Retina (tissue), 1 donor: ENCODE data around the gene ZFP36L1.
A peak's percentile ranks its signal among the peaks of the same experiment; 100 is the strongest.

Experiments
- DNase-seq: peaks from one replicate; pipeline ENCODE4 v3.0.0-alpha.2; 2016

Gene ZFP36L1

DNA sequence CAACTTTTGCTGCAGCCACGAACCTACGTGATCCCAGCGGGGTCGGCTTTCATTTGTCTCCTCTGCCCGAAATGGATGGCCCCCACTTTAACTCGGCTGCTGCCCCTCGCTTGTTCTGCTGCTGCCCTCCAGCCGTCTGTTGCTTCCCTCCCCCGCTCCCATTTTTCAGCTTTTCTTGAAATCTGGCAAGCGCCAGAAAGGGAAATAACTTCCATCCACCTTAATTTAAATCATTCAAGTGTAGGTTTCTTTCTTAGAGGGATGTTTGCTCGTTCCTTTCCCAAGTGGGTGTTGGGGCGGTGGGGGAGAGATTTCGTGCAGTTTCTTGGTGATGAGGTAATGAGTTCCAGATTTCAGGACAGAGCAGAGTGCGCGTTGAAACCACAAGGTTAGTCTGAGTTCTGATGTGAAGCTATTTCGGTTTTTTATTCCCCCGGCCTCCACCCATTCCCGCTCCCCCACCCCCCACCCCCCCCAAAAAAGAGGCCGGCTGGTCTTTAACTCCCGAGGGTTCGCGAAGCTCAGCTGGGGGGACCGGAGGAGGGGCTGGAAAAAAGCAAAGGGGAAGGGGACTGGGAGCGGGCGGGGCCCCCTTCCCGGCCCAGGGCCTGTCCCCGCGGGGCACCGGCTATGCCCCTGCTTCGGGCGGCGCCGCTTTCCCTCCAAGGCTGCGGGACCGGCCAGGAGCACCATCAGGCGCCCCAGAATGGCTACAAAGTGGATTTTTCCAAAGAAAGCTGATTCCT is 2.2 kb upstream of the ZFP36L1 start:
- DNase-seq, result peak; percentile 84

DNA sequence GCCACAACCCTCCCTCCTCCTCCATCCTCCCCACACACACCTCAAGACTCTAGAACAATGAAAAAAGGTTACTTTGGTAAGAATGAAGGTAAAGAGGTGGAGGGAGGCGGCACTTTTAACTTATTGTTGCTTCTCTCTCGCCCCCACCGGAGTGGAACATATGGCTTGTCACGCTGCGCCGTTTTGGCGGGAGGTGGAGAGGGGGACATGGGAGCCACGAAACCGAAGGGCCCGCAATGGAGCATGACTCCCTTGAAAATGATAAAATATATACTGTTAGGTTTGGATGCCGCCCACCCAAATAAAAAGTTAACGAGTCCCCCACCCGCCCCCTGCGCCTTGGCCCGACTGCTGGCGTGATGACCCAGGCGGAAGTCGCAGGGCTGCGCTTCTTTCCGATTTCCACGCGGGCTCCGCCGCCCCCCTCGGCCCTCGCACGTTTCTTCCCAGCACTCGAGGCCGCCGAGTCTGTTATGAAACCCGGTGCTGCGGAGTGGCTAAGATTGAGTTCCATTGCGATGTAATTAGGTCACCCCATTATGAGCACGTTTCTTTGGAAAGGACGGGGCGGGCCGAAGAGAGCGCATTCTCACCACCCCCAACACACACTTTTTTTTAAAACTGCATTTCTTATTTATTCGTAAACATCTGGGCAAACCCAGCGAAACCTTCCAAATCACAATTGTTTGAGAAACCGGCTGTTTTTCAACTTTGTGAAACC is 1.4 kb upstream of the ZFP36L1 start:
- peak; percentile 86 for DNase-seq

- DNase-seq, result peak; percentile 70
These were observed 865 bp upstream of the ZFP36L1 start for GRCh38 chr14:68793734-68794129.

GRCh38 chr14:68792678-68792978 is 239 bp downstream of the ZFP36L1 start:
- no peak for DNase-seq

DNA sequence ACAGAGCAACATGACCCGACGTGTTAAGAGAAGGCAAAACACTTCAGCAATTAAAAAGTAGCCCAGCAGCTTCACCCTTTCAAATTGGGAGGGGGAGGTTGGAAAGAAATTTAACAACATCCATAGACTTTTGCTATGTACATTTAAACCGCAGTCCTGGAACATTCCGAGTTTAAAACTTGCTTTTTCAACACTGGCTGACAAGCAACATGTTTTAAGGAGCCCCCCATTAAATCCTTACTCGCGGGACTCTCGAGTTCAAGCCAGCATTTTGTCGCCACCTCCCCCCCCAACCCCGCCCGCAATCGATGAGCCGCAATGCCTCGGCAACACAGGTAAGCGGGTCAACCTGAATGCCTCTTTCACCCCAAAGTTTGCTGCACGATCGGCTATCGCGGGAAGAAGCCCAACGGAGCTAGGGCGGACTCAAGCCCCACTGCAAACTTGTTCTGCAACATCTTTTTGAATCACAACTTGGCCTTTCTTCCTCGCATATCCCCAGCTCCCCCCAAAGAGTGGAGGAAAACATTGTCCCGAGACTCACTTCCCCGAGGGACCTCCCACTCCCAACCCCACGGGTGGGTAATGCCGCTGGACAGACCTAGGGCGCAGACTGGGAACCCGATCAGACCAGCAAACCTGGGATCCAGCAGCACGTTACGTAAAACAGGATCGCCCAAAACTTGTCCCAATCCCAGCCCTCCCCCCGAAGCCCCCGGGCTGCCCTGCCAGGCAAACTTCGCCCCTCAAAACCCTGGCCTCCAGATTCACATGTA is 777 bp downstream of the ZFP36L1 start:
- DNase-seq, result peak; percentile 50

DNA sequence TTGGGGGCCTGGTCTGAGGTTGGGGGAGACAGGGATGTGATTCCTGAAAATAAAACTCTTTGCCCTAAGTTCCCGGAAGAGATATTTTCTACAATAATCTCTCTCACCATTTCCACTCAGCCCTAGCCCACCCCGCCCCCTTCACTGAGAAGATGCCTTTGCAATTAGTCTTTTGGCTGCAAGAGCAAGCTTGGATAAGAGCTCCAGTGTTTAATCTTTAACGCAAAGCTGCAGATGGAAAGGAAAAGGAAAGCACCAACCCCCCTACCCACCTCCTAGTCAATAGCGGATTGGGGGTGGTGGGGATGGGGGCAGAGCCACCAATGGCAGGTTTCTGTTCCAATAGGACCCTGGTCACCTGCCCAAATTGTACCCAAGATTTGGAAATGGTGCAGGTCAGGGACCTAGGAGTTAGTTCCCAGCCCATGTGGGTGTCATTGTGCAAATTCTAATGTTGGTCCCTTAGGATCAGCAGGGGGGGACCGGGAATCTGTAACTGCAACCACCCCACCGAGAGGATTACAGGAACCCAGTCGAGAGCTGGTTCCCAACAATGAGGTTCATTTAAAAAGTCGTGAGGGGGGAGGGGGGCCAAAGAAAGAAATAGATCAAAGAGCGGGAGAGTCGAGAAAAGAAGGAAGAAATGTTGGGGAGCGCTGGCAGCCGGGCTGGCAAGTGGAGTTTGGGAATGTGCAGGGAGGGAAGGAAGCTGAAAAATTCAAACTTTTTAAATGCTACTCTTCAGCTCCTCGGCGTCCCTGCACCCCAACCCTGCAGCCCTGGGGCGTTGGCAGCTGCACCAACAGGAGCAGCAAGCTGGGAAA is 1.6 kb downstream of the ZFP36L1 start:
- DNase-seq, result peak; percentile 47

DNA sequence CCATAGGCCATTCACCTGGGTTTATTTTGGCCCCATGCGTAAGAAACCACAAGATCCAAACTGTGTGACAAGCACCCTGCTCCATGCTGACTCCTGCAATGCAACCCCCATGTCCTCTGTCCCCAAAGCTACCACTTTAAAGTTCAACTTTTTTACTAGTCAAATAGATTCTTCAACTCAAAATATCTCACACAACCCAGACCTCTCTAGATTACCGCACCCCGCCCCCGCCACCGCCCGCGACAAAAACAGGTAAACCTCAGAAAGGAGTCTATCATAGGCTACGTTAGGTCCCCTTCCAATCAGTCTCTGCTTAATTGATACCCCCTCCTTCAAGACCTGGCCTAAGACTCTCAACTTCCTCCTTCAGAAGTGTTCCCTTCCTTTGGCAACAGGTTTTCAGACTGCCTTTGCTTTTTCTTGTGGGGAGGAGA is 2.2 kb downstream of the ZFP36L1 start:
- no peak for DNase-seq

DNA sequence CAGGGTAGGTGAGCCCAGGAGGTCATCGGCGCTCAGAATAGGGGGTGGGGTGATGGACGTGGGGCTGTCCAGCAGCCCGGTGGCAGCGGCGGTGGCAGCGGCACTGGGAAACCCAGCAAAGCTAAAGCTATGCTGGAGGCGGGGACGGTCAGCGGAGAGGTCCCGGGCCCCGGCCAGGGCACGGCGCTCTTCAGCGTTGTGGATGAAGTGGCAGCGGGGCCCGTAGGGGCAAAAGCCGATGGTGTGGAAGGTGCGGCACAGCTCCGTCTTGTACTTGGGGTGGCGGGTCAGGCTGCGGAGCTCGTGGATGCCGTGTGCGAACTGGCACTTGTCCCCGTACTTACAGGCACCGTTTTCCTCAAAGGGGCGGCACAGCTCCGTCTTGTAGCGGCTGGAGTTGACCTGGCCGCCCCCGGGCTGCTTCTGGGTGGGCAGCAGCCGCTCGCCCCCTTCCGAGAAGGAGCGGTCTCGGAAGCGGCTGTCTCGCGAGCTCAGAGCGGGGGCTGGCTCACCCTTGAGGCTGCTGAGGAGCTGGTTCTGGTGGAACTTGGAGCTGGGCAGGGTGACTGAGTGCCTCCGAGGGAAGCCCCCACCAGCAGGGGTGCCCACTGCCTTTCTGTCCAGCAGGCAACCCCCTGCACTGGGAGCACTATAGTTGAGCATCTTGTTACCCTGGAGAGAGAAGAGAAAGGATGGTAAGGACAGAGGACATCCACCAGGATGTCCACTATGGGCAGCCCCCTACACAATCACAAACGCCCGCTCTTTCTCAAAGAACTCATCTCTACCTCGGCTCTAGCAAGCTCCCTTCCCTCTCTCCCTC is 2.8 kb downstream of the ZFP36L1 start:
- DNase-seq, result peak; percentile 78

DNA sequence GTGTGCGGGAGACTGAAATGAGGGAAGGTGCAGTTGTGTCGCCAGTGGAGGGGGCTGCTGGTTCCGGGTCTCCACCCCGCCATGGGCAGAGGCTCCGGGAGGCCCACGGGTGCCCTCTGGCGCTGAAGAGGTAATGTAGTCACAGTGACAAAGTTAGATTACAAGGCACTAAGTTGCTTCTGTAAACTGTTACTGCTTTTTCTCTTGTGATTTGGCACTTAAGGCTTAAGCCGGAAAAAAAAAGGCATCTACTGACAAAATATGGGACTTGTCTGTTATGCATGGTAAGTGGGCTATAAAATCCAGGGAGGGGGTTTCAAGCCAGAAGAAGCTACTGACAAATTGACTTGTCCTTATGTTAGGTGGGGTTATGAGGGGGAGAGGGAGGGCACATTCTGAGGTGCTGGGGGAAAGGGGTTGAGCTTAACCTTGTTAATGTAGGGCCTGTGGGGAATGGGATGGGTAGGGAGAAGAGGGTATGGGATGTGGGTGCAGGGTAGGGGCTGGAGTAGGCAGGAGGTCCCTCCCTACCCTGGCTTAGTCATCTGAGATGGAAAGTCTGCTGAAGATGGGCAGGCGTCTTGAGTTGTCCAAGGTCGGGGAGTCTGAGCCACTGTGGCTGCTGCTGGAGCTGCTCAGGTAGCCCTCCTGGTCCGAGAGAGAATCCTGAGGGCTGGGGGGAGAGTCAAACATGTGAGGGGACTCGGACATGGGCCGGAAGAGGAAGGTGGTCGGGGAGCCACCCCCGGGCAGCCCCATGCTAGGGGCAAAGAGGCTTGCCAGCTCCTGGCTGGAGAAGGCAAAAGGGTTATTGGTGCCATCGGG is 3.7 kb downstream of the ZFP36L1 start:
- peak; percentile 77 for DNase-seq

DNA sequence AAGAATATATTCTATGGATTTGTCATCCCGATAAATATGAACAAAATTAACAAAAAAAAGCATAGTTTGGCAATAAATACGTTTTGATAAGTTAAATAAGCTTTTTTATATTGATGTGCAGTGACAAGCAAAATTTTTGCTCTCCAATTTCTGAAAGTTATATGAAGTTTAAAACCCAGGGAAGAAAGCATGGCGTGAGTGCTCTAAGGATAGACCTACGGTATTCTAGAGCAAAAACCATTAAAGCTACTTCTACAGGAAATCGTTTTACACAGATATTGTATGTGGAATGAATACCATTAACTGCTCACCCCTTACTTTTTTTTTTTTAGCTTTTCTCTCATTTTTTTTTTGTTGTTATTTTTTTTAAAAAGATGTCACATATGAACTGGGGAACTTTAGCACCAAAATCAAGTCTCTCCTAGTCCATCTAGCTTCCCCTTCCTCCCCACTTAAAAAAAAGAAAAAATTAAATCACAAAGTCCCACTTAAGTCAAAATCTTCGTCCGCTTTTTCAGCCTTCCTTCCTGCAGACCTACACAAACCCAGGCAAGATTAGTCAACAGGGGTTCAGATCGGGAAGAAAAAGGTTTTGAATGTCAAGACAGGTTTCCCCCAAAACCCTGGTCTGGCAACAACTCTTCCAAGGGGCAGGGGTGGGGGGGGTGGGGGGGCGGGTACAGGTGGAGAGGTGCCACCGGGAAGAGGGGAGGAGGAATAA is 4.4 kb downstream of the ZFP36L1 start:
- no peak for DNase-seq

- peak; percentile 46 for DNase-seq
These were observed 5.5 kb downstream of the ZFP36L1 start for GRCh38 chr14:68787092-68787992.

DNA sequence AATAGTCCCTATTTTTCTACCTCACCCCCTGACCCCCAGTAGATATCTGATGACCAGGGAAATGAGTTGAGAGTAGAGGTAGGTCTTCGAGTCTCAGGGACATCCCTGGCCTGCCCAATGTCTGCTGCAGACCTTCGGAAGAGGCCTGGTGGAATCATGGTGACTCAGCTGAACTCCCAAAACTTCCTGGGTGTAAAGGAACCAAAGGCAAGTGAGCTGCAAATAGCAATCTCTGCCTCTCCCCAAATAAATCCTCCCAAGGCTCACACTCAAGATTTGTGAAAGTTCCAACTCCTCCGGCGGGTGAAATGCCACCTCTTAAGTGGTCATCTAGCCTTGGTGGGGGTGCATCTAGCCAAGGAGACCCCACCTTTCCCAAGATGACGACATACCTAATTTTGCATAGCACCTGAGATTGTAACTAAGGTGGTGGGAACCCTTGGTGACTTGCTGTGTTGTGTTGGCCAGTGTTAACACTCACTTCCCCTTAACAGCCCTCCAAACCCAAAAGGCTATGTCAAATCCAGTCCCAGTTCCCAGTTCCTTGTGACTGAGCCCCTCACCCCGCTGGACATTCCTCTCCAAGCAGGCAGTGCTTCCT is 6.3 kb downstream of the ZFP36L1 start:
- peak; percentile 47 for DNase-seq

DNA sequence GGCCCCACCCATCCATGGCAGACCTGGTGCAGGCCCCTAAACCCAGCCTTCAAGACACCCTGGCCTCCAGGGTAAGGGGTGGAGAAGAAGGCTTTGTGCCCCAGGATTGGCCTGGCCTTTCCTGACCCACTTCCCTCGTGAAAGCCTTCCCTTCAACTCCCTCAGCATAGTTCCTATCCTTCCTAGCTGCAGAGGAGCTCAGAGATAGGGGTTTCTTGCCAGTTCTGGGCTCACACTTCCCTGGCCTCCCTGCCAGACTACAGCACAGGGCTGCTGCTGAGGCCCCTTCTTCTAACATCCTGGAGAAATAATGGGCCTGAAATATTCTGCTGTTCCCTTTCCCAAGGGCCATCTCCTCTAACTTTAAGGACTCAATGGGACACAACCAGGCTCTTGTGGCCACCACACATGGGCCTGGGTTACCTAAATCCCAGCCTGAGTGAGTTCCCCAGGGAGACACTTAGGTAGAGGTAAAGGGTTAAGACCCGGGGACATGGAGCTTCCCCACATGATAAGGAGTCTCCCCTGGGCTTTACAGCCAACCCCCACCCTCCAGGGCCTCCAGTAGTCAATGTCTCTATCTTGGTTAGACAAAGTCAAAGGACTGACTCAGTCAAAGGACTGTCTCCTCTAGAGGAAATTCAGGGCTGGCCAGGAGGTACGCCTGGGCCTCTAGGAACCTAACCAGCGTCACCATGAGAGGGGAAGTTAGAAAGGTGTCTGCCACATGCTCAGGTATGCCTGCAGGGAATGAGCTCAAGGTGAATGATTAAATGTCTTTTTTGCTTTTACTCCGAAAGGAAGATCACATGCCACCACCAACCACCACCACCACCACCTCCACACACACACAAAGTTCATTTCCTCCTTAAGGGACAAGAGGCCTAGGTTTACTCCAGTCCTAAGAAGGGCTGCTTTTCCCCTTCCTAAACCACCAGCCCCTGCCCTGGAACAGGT is 7.1 kb downstream of the ZFP36L1 start:
- DNase-seq, result peak; percentile 45

GRCh38 chr14:68784978-68785533 is 7.8 kb downstream of the ZFP36L1 start:
- DNase-seq, result no peak

DNA sequence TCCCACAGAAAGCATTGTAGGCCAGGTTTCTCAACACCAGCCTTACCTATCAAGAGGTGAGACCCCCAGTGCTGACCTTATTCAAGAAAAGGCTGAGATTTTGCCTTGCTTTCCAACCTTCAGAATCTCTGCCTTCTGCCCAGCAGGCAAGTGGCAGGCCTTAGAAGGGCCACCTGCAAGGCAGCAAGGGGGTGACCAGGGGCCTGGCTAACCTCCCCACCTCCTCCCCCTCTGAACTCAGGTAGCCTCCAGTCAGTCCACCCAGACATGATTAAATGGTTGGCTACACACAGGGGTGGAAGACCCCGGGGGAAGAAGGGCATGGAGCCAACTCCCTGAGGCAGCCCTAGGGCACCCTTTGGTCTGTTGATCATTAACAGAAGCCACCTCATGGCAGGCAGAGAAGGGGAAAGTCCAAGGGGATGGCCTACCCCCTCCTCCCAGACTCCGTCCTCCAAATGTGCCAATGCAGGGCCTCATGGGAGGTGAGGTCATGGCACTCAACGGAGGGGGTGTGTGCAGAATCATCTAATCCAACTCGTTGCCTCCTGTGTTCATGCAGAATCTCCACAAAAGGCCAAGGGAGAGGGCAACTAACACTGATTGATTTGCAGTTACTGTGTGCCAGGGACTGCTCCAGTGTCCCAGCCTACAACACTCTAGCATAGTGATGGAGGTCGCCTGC is 8.5 kb downstream of the ZFP36L1 start:
- no peak for DNase-seq

- no peak for DNase-seq
These were observed 9.2 kb downstream of the ZFP36L1 start for GRCh38 chr14:68783408-68784225.
